Astrocyte (in vitro differentiated cells and primary cell): Measurements from ENCODE around the gene SPACA4.

ENCODE experiments used
- CTCF ChIP-seq: IDR thresholded peaks from 2 replicates; pipeline ENCODE4 v1.5.1; 2011; ENCODE audit warnings: low read depth, mild to moderate bottlenecking, inconsistent platforms, low read length, moderate library complexity; ENCODE audit not compliant: insufficient read depth
- EZH2 ChIP-seq: IDR thresholded peaks from 2 replicates; pipeline ENCODE4 v1.6.1; 2012; ENCODE audit warnings: mild to moderate bottlenecking, low read length, inconsistent platforms; ENCODE audit not compliant: insufficient read depth

GRCh38 chr19:48634036-48634342 lies 27.4 kb downstream of the SPACA4 start:
- TF ChIP-seq EZH2 (no peak), CTCF (no peak)
